Coronary artery (tissue), 2 donors: Measurements from ENCODE around the gene PIK3R1.

ENCODE experiments used
- DNase-seq: peaks from one replicate; pipeline ENCODE4 v3.0.0-alpha.2; 2017; ENCODE audit warnings: low spot score
- H3K27ac ChIP-seq, 2 donors: fragments of 200-600 bp; sonication (generic); one replicate each; pipeline ENCODE4 v1.5.1; 2016 to 2019
- H3K4me3 ChIP-seq: fragments of 200-600 bp; sonication (generic); 2 replicates; pipeline ENCODE4 v1.5.1; 2016; ENCODE audit warnings: mild to moderate bottlenecking, moderate library complexity
- CTCF ChIP-seq: fragments of 200-600 bp; sonication (generic); IDR thresholded peaks from one replicate; pipeline ENCODE4 v1.5.1; 2019; ENCODE audit warnings: antibody characterized with exemption

PIK3R1 gene

GRCh38 chr5:68182094-68182493 lies 33.5 kb upstream of the PIK3R1 start:
- H3K4me3 ChIP-seq, result no peak overlapping the region
- H3K27ac ChIP-seq, result no peak overlapping the region
- DNase-seq, result no peak

GRCh38 chr5:68182534-68182933 lies 33.0 kb upstream of the PIK3R1 start:
- H3K4me3 ChIP-seq, result no peak overlapping the region
- TF ChIP-seq CTCF, result no peak
- no peak overlapping the region for H3K27ac ChIP-seq
- no peak for DNase-seq

More at GRCh38 chr5:68182094-68182493, 33.5 kb upstream of the PIK3R1 start:
- no peak for TF ChIP-seq CTCF

- Histone ChIP-seq H3K27ac (peak overlapping the region; percentile 42 to 43), H3K4me3 (peak overlapping the region; percentile 54)
- DNase-seq, result no peak
- no peak for TF ChIP-seq CTCF
These were observed 28.1 kb upstream of the PIK3R1 start for GRCh38 chr5:68187268-68188055.

GRCh38 chr5:68189171-68189570 lies 26.4 kb upstream of the PIK3R1 start:
- TF ChIP-seq CTCF, result no peak
- DNase-seq, result no peak
- H3K4me3 ChIP-seq, result no peak overlapping the region
- no peak overlapping the region for H3K27ac ChIP-seq

GRCh38 chr5:68189613-68190012 lies 25.9 kb upstream of the PIK3R1 start:
- Histone ChIP-seq H3K27ac (no peak overlapping the region), H3K4me3 (no peak overlapping the region)
- DNase-seq, result no peak
- TF ChIP-seq CTCF, result no peak

- Histone ChIP-seq H3K27ac (no peak overlapping the region), H3K4me3 (no peak overlapping the region)
- DNase-seq, result no peak
These were observed 24.9 kb upstream of the PIK3R1 start for GRCh38 chr5:68190619-68191018.

More at GRCh38 chr5:68190619-68191018, 24.9 kb upstream of the PIK3R1 start:
- TF ChIP-seq CTCF, result no peak
